GM13977 (cell line): ENCODE data around the gene SLC16A8.

Experiments used
- DNase-seq: peaks from one replicate; pipeline ENCODE4 v3.0.0; 2012; ENCODE audit warnings: low spot score
- CTCF ChIP-seq: IDR thresholded peaks from 2 replicates; pipeline ENCODE4 v1.5.1; 2012; ENCODE audit warnings: mild to moderate bottlenecking, control low read depth; ENCODE audit not compliant: insufficient read depth; ENCODE audit errors: extremely low read depth, missing control alignments
- in situ Hi-C: fragments of 300-500 bp; cut with MboI; formaldehyde crosslinking; loops from one replicate; pipeline ENCODE4 v1.12.0; 2022; ENCODE audit warnings: low sequenced_read_pairs, low pct_unique_long_range_greater_than_20kb, mixed read lengths, inconsistent platforms; ENCODE audit not compliant: unreplicated experiment

Gene SLC16A8

GRCh38 chr22:38129021-38129420 is 45.0 kb upstream of the SLC16A8 start:
- in situ Hi-C loops = no loop called here
- TF ChIP-seq CTCF = no peak
- no peak for DNase-seq

GRCh38 chr22:38127869-38128268 is 43.9 kb upstream of the SLC16A8 start:
- no peak for DNase-seq
- no peak for TF ChIP-seq CTCF
- in situ Hi-C loops = no loop called here

GRCh38 chr22:38126928-38127668 is 43.1 kb upstream of the SLC16A8 start:
- DNase-seq = no peak
- in situ Hi-C loops = no loop called here
- TF ChIP-seq CTCF = no peak

GRCh38 chr22:38125751-38126201 is 41.8 kb upstream of the SLC16A8 start:
- TF ChIP-seq CTCF = no peak
- in situ Hi-C loops = no loop called here
- no peak for DNase-seq

GRCh38 chr22:38125038-38125610 is 41.1 kb upstream of the SLC16A8 start:
- no peak for TF ChIP-seq CTCF
- in situ Hi-C loops = no loop called here
- DNase-seq = no peak

GRCh38 chr22:38124236-38124974 is 40.4 kb upstream of the SLC16A8 start:
- in situ Hi-C loops = no loop called here
- TF ChIP-seq CTCF = no peak
- DNase-seq = no peak
